ENCODE measurements around the gene FGD4. TPM values are rescaled to one million over a fixed set of nuclear protein-coding genes. Genes with fewer than 3 reads are reported as not detected.

Gene FGD4
- total and polyA plus RNA-seq, 5 donors: 3.5 to 12.5 (median 10.7) TPM

GRCh38 chr12:32440120-32440865 lies 40.9 kb downstream of the FGD4 start:
- Histone ChIP-seq H3K27ac (ENCODE audit: low read length) (no peak overlapping the region), H3K9me3 (ENCODE audit: control insufficient read depth, low read length) (no peaks in the 10 kb centered on the region), H3K4me1 (ENCODE audit: control insufficient read depth, insufficient read depth, low read length) (peaks cover 8% of the 10 kb centered on the region), H3K4me3 (ENCODE audit: low read length) (no peak overlapping the region), H3K27me3 (ENCODE audit: control insufficient read depth, insufficient read depth) (no peaks in the 10 kb centered on the region)
- intact Hi-C loops (cut with DNase I): no loop called here
- peak in 1 of 2 donors; percentile 24 for ATAC-seq
- 77% methylated on average over 9 of the region's 9 CpGs for WGBS
- DNase-seq: no peak

GRCh38 chr12:32443491-32443890 lies 44.1 kb downstream of the FGD4 start:
- H3K9me3 ChIP-seq (ENCODE audit: control insufficient read depth, low read length): no peaks in the 10 kb centered on the region
- ATAC-seq: no peak
- no peak overlapping the region for H3K4me3 ChIP-seq (ENCODE audit: low read length)
- peaks cover 15% of the 10 kb centered on the region for H3K4me1 ChIP-seq (ENCODE audit: control insufficient read depth, insufficient read depth, low read length)
- over 99% methylated on average over 4 of the region's 4 CpGs for WGBS
- H3K27ac ChIP-seq (ENCODE audit: low read length): no peak overlapping the region
- intact Hi-C loops (cut with DNase I): no loop called here
- no peak for DNase-seq
- no peaks in the 10 kb centered on the region for H3K27me3 ChIP-seq (ENCODE audit: control insufficient read depth, insufficient read depth)

GRCh38 chr12:32444895-32445294 lies 45.5 kb downstream of the FGD4 start:
- ATAC-seq (no peak), DNase-seq (no peak)
- Histone ChIP-seq H3K27ac (ENCODE audit: low read length) (no peak overlapping the region), H3K27me3 (ENCODE audit: control insufficient read depth, insufficient read depth) (no peaks in the 10 kb centered on the region), H3K9me3 (ENCODE audit: control insufficient read depth, low read length) (no peaks in the 10 kb centered on the region), H3K4me1 (ENCODE audit: control insufficient read depth, insufficient read depth, low read length) (peaks cover 15% of the 10 kb centered on the region), H3K4me3 (ENCODE audit: low read length) (no peak overlapping the region)
- 10% methylated on average over 2 of the region's 2 CpGs for WGBS
- intact Hi-C loops (cut with DNase I): no loop called here

GRCh38 chr12:32445356-32445755 lies 46.0 kb downstream of the FGD4 start:
- Histone ChIP-seq H3K4me1 (ENCODE audit: control insufficient read depth, insufficient read depth, low read length) (peaks cover 13% of the 10 kb centered on the region), H3K27ac (ENCODE audit: low read length) (no peak overlapping the region), H3K4me3 (ENCODE audit: low read length) (no peak overlapping the region), H3K9me3 (ENCODE audit: control insufficient read depth, low read length) (no peaks in the 10 kb centered on the region), H3K27me3 (ENCODE audit: control insufficient read depth, insufficient read depth) (no peaks in the 10 kb centered on the region)
- 74% methylated on average over 1 of the region's 1 CpG for WGBS
- ATAC-seq: no peak
- DNase-seq: no peak
- intact Hi-C loops (cut with DNase I): no loop called here

- Histone ChIP-seq H3K4me1 (ENCODE audit: control insufficient read depth, insufficient read depth, low read length) (peaks cover 8% of the 10 kb centered on the region), H3K9me3 (ENCODE audit: control insufficient read depth, low read length) (no peaks in the 10 kb centered on the region), H3K27ac (ENCODE audit: low read length) (no peak overlapping the region), H3K4me3 (ENCODE audit: low read length) (no peak overlapping the region), H3K27me3 (ENCODE audit: control insufficient read depth, insufficient read depth) (no peaks in the 10 kb centered on the region)
- intact Hi-C loops (cut with DNase I): no loop called here
- 52% methylated on average over 14 of the region's 14 CpGs for WGBS
- no peak for DNase-seq
- ATAC-seq: peak in 1 of 2 donors; percentile 15
These were observed 47.2 kb downstream of the FGD4 start for GRCh38 chr12:32446316-32447119.

- intact Hi-C loops (cut with DNase I): no loop called here
- DNase-seq (no peak), ATAC-seq (no peak)
- no peaks in the 10 kb centered on the region for H3K9me3 ChIP-seq (ENCODE audit: control insufficient read depth, low read length)
- no peaks in the 10 kb centered on the region for H3K27me3 ChIP-seq (ENCODE audit: control insufficient read depth, insufficient read depth)
- WGBS: 78% methylated on average over 6 of the region's 6 CpGs
- H3K4me1 ChIP-seq (ENCODE audit: control insufficient read depth, insufficient read depth, low read length): peaks cover 7% of the 10 kb centered on the region
- H3K27ac ChIP-seq (ENCODE audit: low read length): no peak overlapping the region
- H3K4me3 ChIP-seq (ENCODE audit: low read length): no peak overlapping the region
These were observed 49.2 kb downstream of the FGD4 start for GRCh38 chr12:32448586-32448985.

GRCh38 chr12:32450363-32450762 lies 51.0 kb downstream of the FGD4 start:
- no peaks in the 10 kb centered on the region for H3K27me3 ChIP-seq (ENCODE audit: control insufficient read depth, insufficient read depth)
- 81% methylated on average over 2 of the region's 2 CpGs for WGBS
- H3K4me1 ChIP-seq (ENCODE audit: control insufficient read depth, insufficient read depth, low read length): peaks cover 7% of the 10 kb centered on the region
- H3K4me3 ChIP-seq (ENCODE audit: low read length): no peak overlapping the region
- DNase-seq: no peak
- ATAC-seq: no peak
- H3K9me3 ChIP-seq (ENCODE audit: control insufficient read depth, low read length): no peaks in the 10 kb centered on the region
- no peak overlapping the region for H3K27ac ChIP-seq (ENCODE audit: low read length)
- intact Hi-C loops (cut with DNase I): loop anchor here in 2 of 4 donors (10.0 kb wide), 2 partner anchors 86 to 214 kb away; no protein-coding TSS in a partner anchor

- Histone ChIP-seq H3K27ac (ENCODE audit: low read length) (peak overlapping the region; percentile 13), H3K27me3 (ENCODE audit: control insufficient read depth, insufficient read depth) (no peaks in the 10 kb centered on the region), H3K4me3 (ENCODE audit: low read length) (no peak overlapping the region), H3K9me3 (ENCODE audit: control insufficient read depth, low read length) (no peaks in the 10 kb centered on the region), H3K4me1 (ENCODE audit: control insufficient read depth, insufficient read depth, low read length) (peaks cover 7% of the 10 kb centered on the region)
- DNase-seq (peak in 1 of 3 donors; percentile 68), ATAC-seq (peak; percentile 67 to 69)
- intact Hi-C loops (cut with DNase I): loop anchor here in 2 of 4 donors (10.0 kb wide), 2 partner anchors 86 to 214 kb away; no protein-coding TSS in a partner anchor
- 63% methylated on average over 1 of the region's 1 CpG for WGBS
These were observed 51.4 kb downstream of the FGD4 start for GRCh38 chr12:32450768-32451167.

- DNase-seq (no peak), ATAC-seq (no peak)
- intact Hi-C loops (cut with DNase I): loop anchor here in 2 of 4 donors (10.0 kb wide), 2 partner anchors 87 to 213 kb away; no protein-coding TSS in a partner anchor
- no peaks in the 10 kb centered on the region for H3K27me3 ChIP-seq (ENCODE audit: control insufficient read depth, insufficient read depth)
- H3K4me1 ChIP-seq (ENCODE audit: control insufficient read depth, insufficient read depth, low read length): peaks cover under 1% of the 10 kb centered on the region
- no peak overlapping the region for H3K4me3 ChIP-seq (ENCODE audit: low read length)
- H3K9me3 ChIP-seq (ENCODE audit: control insufficient read depth, low read length): no peaks in the 10 kb centered on the region
- H3K27ac ChIP-seq (ENCODE audit: low read length): no peak overlapping the region
- 78% methylated on average over 5 of the region's 5 CpGs for WGBS
These were observed 52.5 kb downstream of the FGD4 start for GRCh38 chr12:32451816-32452215.

GRCh38 chr12:32454075-32454474 lies 54.7 kb downstream of the FGD4 start:
- peak; percentile 57 to 61 for ATAC-seq

GRCh38 chr12:32454866-32455265 lies 55.5 kb downstream of the FGD4 start:
- intact Hi-C loops (cut with DNase I): loop anchor here in 3 of 4 donors (5.0 to 10.0 kb wide), 5 partner anchors 90 to 217 kb away; no protein-coding TSS in a partner anchor
- DNase-seq (no peak), ATAC-seq (peak; percentile 28 to 49)
- Histone ChIP-seq H3K27me3 (ENCODE audit: control insufficient read depth, insufficient read depth) (no peaks in the 10 kb centered on the region), H3K9me3 (ENCODE audit: control insufficient read depth, low read length) (no peaks in the 10 kb centered on the region), H3K4me1 (ENCODE audit: control insufficient read depth, insufficient read depth, low read length) (peaks cover 1% of the 10 kb centered on the region), H3K27ac (ENCODE audit: low read length) (no peak overlapping the region), H3K4me3 (ENCODE audit: low read length) (no peak overlapping the region)
- 10% methylated on average over 1 of the region's 1 CpG for WGBS

More at GRCh38 chr12:32454075-32454474, 54.7 kb downstream of the FGD4 start:
- Histone ChIP-seq H3K27me3 (ENCODE audit: control insufficient read depth, insufficient read depth) (no peaks in the 10 kb centered on the region), H3K27ac (ENCODE audit: low read length) (no peak overlapping the region), H3K4me3 (ENCODE audit: low read length) (no peak overlapping the region), H3K4me1 (ENCODE audit: control insufficient read depth, insufficient read depth, low read length) (peaks cover 1% of the 10 kb centered on the region), H3K9me3 (ENCODE audit: control insufficient read depth, low read length) (no peaks in the 10 kb centered on the region)
- intact Hi-C loops (cut with DNase I): loop anchor here in 2 of 4 donors (10.0 kb wide), 2 partner anchors 89 to 211 kb away; no protein-coding TSS in a partner anchor
- no peak for DNase-seq
- 32% methylated on average over 3 of the region's 3 CpGs for WGBS

All from right cardiac atrium (tissue), 5 donors.